GM12891 (cell line): ENCODE measurements around the gene ABCB4.

Source experiments
- POLR2A ChIP-seq: IDR thresholded peaks from 2 replicates; pipeline ENCODE4 v1.6.1; 2011; ENCODE audit warnings: low read depth, low read length, control low read depth
- POLR2AphosphoS5 ChIP-seq: IDR thresholded peaks from 2 replicates; pipeline ENCODE4 v1.6.1; 2011; ENCODE audit warnings: low read depth, low read length, control low read depth
- SPI1 ChIP-seq: IDR thresholded peaks from 2 replicates; pipeline ENCODE4 v1.6.1; 2011; ENCODE audit warnings: low read depth, low read length, control low read depth
- TAF1 ChIP-seq: IDR thresholded peaks from 2 replicates; pipeline ENCODE4 v1.6.1; 2011; ENCODE audit warnings: low read depth, low read length, control low read depth

- no peak for TF ChIP-seq TAF1
- no peak for TF ChIP-seq POLR2A
- TF ChIP-seq POLR2AphosphoS5, result no peak
- TF ChIP-seq SPI1, result no peak
Measured at GRCh38 chr7:87391020-87391701, 84.3 kb downstream of the ABCB4 start.
